Vagina (tissue), 2 donors: ENCODE results near the gene PCBD2.

Source experiments
- CTCF ChIP-seq, 3 experiments: fragments of 450-650 bp in 2 of 3; fragments of 200-600 bp in 1 of 3; sonication (generic) in 1 of 3; IDR thresholded peaks; one replicate each; pipeline ENCODE4 v1.5.1; 2017 to 2019; ENCODE audit warnings: antibody characterized with exemption in 3 of 3, mild to moderate bottlenecking in 2 of 3, moderate library complexity in 2 of 3
- POLR2A ChIP-seq, 2 donors: fragments of 450-650 bp; IDR thresholded peaks; one replicate each; pipeline ENCODE4 v1.6.1; 2017; ENCODE audit warnings: antibody characterized with exemption in 2 of 2, mild to moderate bottlenecking in 2 of 2, moderate library complexity in 2 of 2
- POLR2AphosphoS5 ChIP-seq, 2 donors: sonication (generic); formaldehyde crosslinking; IDR thresholded peaks; one replicate each; pipeline ENCODE4 v1.9.0; 2017; ENCODE audit warnings: antibody characterized with exemption in 2 of 2, mild to moderate bottlenecking in 2 of 2, low read depth in 1 of 2; ENCODE audit not compliant: insufficient read depth in 1 of 2

GRCh38 chr5:134934202-134934601 is 29.3 kb downstream of the PCBD2 start:
- TF ChIP-seq CTCF (IDR thresholded peaks at IDR 0.05) (no peak), POLR2AphosphoS5 (IDR thresholded peaks at IDR 0.05; ENCODE audit: insufficient read depth in 1 of 2, low read depth in 1 of 2) (no peak), POLR2A (IDR thresholded peaks at IDR 0.05) (no peak)
